NCI-H446 (cell line): ENCODE data around the gene NUP43.
"Not testable (repeated sequence)": the region's sequence is repeated elsewhere in the genome, so short reads cannot be mapped to it uniquely, and the experiment has no call there.

Source experiments
- DNase-seq, 2 experiments: peaks; one replicate each; lab custom pipeline; 2025; lab: John Stamatoyannopoulos, UW

NUP43 gene

GRCh38 chr6:149691201-149691600 is 55.1 kb downstream of the NUP43 start:
- no peak for DNase-seq

- DNase-seq: no peak
Measured at GRCh38 chr6:149686230-149686629, 60.1 kb downstream of the NUP43 start.

- no peak for DNase-seq
Measured at GRCh38 chr6:149683256-149683859, 63.0 kb downstream of the NUP43 start.

GRCh38 chr6:149681845-149682244 is 64.5 kb downstream of the NUP43 start:
- DNase-seq: not testable (repeated sequence)

GRCh38 chr6:149681209-149681608 is 65.1 kb downstream of the NUP43 start:
- DNase-seq: no peak

GRCh38 chr6:149680503-149680902 is 65.8 kb downstream of the NUP43 start:
- DNase-seq: no peak
